Measurements from ENCODE around the gene S100A11.

The S100A11 gene

GRCh38 chr1:152039461-152039860 is 2.7 kb upstream of the S100A11 start:
- no peak for DNase-seq (ENCODE audit: low read depth)

DNA sequence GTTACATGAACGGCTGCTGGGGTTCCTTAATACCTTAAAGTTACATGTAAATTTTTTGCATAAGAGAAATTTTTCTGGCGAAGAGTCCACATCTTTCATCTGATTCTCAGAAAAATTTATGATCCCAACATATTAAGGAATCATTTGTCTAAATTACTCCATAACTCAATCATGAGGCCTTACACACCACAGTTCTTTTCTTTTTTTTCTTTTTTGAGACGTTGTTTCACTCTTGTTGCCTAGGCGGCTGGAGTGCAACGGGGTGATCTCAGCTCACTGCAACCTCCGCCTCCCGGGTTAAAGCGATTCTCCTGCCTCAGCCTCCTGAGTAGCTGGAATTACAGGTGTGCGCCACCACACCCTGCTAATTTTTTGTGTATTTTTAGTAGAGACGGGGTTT is 2.1 kb upstream of the S100A11 start:
- no peak for DNase-seq (ENCODE audit: low read depth)

GRCh38 chr1:152035539-152036266 is 1.1 kb downstream of the S100A11 start:
- DNase-seq (ENCODE audit: low read depth) = no peak

GRCh38 chr1:152034654-152035538 is 1.9 kb downstream of the S100A11 start:
- peak; percentile 24 for DNase-seq (ENCODE audit: low read depth)

- DNase-seq (ENCODE audit: low read depth) = no peak
Measured at GRCh38 chr1:152034324-152034653, 2.5 kb downstream of the S100A11 start.

GRCh38 chr1:152029929-152030211 is 6.9 kb downstream of the S100A11 start:
- no peak for DNase-seq (ENCODE audit: low read depth)

DNA sequence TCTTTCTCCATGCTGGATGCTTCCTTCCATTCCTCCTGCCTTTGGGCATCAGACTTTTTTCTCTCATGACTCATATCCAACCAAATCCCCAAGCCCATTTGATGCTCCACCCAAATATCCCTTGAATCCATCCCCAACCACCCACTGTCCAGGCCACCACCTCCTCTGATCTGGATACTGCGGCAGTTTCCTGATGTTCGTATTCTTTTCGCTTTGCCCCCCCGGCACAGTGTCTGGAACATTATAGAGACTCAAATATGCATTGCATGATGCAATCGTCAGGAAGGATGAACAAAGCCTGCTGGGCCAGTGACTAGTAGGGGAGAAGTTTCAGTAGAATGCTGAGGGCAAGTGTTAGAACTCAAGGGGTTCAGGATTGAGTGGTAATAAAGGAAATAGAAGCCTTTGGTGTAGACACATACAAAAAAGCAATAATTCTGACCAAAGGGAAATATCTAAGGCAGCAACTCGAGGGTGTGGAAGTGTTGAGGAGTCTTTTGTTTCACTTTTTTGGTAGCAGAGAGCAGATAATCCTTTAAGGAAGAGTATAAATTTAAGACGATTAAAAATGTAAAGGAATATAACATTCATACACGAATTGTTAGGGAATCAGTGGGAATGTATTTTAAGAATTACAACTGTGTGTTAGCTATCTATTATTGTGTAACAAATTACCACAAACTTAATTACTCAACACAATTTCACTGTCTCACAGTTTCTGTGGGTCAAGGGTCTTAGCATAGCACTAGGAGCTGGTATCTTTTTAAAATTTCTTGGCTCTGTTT is 7.5 kb downstream of the S100A11 start:
- no peak for DNase-seq (ENCODE audit: low read depth)

DNA sequence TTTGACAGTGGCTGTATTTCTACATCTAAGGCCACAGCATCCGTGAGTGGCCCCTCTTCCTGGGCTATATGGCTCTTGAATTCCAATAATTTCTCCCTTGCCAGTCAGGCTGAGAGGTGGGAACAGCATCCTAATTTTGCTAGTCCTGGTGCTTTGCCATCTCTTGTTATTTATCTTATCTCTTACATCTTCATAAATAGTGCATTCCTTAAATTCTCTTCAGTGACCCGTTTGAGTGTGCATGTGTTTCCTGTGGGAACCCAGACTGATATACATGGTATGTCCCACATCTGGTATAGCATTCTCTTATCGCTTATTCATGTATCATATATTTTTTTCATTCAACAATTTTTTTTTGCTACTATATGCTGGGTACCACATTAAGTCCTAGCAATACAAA is 9.9 kb downstream of the S100A11 start:
- no peak for DNase-seq (ENCODE audit: low read depth)

DNA sequence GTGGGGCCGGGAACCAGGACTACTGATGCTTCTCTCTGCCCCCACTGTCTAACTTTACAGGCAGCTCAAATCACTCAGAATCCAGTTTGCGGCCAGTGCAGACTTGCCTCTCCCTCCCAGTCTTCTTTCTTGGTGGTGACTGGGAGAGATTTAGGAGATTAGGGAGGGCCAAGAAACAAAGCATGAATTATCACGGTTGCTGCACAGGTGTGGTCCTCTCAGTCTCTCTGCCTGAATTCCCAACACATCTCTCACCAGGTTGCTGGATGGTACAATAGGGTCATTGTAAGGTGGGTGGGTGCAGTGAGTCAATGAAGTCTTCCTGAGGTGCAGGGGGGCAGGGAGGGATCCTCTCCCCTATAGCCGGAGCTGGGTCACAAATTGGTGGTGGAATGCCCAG is 12.6 kb downstream of the S100A11 start:
- no peak for DNase-seq (ENCODE audit: low read depth)

- DNase-seq (ENCODE audit: low read depth) = no peak
Measured at GRCh38 chr1:152023221-152023620, 13.6 kb downstream of the S100A11 start.

- no peak for DNase-seq (ENCODE audit: low read depth)
Measured at GRCh38 chr1:152022474-152022873, 14.3 kb downstream of the S100A11 start.

- DNase-seq (ENCODE audit: low read depth) = no peak
Measured at GRCh38 chr1:152021569-152021968, 15.2 kb downstream of the S100A11 start.

GRCh38 chr1:152020849-152021248 is 16.0 kb downstream of the S100A11 start:
- no peak for DNase-seq (ENCODE audit: low read depth)

- no peak for DNase-seq (ENCODE audit: low read depth)
Measured at GRCh38 chr1:152018537-152018936, 18.3 kb downstream of the S100A11 start.

DNA sequence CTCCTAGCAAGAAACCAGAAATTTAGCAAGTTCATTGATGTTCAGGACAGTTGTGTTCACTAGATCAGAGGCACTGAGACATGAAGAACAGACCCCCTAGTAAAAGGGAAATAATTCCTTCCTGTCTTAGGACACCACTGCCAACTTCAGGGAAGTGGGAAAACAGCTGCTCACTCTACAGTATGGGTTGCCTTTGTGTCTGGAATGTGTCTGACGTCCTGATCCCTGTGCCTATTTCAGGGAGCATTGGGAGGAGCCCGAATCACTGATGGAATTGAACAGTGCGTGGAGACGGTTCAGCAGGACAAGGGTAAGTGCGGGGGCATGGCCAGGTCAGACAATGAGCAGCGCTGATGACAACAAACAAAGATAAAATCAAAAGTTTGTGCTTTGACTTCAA is 21.0 kb downstream of the S100A11 start:
- no peak for DNase-seq (ENCODE audit: low read depth)

GRCh38 chr1:152014943-152015342 is 21.9 kb downstream of the S100A11 start:
- no peak for DNase-seq (ENCODE audit: low read depth)

DNA sequence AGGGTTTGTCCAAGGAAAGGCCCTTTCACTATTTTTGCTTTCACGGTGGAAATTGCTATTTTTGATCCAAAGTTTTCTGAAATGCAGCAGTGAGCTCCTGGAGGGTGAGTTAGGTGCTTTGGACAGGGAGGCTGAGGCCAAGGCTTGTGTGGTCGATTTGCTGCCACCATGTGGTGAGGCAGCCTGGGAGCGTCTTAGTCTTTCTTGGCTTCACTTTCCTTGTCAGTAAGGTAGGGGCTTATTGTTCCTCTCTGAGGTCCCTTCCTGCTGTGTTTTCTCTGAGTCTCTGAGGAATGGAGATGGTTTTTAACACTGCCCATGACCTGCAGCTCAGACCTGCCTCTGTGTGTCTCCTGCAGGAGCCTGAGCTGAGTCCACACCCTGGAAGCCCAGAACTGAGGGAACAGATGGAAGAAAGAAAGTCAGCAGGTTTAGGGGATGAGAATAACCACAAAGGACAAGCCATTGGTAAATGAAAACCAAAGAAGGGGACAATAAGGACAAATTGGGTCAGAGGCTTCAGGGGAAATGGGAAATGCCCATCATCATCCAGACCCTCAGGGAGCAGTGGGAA is 23.1 kb downstream of the S100A11 start:
- no peak for DNase-seq (ENCODE audit: low read depth)

- no peak for DNase-seq (ENCODE audit: low read depth)
Measured at GRCh38 chr1:152009691-152010090, 27.1 kb downstream of the S100A11 start.

DNA sequence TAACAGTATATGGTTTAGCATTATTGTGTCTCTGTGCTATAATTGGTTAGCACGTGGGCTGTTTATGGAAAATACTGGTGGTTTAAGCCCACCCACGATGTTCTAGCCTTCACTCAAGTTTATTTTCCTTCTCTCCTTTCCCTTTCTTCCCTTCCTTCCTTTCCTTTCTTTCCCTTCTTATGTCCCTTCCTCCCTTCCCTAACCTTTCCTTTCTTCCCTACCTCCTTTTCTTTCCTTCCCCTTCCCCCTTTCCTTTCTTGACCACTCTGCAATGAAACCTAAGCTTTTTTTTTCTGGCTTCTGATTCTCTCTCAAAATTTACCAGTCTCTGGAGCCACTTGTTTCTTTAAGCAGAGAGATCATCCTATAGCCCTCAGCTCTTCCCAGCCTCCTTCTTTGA is 29.8 kb downstream of the S100A11 start:
- DNase-seq (ENCODE audit: low read depth) = no peak

DNA sequence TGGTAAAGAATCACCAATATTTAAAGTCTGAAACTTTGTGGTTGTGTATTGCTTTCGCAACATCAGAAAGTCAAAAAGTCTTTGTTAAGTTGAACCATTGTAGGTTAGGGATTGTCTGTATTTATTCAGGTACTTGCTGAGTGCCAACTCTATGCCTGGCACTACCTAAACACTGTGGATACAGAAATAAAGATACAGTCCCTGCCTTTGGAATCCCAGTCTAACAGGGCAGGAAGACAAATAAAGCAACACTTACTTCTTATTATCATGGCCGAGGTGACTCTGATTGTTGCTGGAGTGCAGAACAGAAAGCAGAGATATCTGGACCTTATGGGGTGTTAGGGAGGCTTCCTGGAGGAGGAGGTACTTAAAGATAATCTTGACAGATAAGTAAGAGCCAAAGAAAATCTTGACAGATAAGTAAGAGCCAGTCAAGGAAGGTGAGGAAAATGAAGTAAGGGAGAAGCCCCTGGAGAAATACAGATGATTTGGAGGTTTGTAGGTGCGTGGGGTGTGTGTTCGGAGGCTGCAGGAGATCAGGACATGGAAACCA is 31.4 kb downstream of the S100A11 start:
- DNase-seq (ENCODE audit: low read depth) = no peak

- DNase-seq (ENCODE audit: low read depth) = no peak
Measured at GRCh38 chr1:152003846-152004442, 32.9 kb downstream of the S100A11 start.

- DNase-seq (ENCODE audit: low read depth) = no peak
Measured at GRCh38 chr1:152002960-152003359, 33.8 kb downstream of the S100A11 start.
